ENCODE results near the gene PARVG.

Gene PARVG

DNA sequence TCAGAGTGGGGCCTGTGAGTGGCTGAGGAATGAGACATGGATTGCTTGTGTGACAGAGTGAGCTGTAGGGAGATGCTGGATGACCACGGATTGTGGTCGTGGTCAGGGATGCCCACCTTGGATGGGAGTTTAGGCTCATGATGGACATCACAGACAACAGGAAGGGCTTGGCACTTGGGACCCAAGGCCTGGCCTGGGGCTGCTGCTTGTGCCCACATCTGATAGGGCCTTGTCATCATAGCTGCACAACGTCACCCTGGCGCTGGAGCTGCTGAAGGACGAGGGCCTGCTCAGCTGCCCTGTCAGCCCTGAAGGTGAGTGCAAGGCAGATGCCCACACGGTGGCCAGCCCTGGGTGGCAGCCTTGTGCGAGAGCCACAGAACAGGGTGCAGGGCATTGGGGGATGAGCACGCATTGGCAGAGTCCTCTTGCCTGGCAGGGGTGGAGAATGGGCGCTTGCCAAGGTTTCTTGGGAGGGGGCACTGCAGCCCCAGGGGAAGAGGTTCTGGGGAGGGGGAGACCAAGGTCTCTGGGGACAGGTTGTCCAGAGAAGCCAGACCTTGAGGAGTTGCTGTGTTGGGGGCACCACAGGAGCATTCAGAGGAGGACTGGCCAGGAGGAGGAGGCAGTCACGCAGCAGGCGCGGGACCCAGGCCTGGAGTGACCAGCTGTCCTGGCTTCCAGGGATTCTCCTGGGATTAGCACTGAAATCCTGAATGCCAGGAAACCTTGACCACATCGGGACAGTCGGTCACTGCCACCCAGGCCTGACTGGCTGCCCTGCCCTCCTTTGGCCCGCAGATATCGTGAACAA lies 25.0 kb downstream of the PARVG start:
- Histone ChIP-seq H3K9ac (ENCODE audit: insufficient read length) (no peak overlapping the region), H3K27ac (no peak overlapping the region), H3K36me3 (ENCODE audit: insufficient read depth, low read length) (no peaks in the 10 kb centered on the region), H3K4me3 (no peak overlapping the region), H3K9me3 (ENCODE audit: low read depth, low read length) (0 out of 2 replicates have a peak, but pooled peaks cover 4% of the 10 kb centered on the region)
- no peak for DNase-seq (ENCODE audit: low read depth, low spot score)
- TF ChIP-seq EZH2 (IDR thresholded peaks at IDR 0.05) (no peak), POLR2AphosphoS5 (IDR thresholded peaks at IDR 0.05; ENCODE audit: borderline replicate concordance, low read depth, low read length) (no peak), FOXP2 (optimal IDR thresholded peaks at IDR 0.05; ENCODE audit: control extremely low read depth, extremely low read length, insufficient read depth) (no peak)

DNA sequence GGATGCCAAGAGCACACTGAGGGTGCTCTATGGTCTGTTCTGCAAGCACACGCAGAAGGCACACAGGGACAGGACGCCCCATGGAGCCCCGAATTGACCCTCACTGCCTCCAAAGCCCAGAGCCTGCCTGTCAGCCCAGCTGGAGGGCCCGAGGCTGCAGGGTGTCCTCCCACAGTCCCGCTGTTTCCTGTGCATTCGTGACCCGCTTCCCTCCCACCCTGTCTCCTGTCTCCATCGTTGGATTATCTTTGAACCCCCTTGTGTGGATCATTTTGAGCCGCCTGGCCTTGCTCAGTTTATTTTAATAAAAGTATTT lies 25.6 kb downstream of the PARVG start:
- Histone ChIP-seq H3K9me3 (ENCODE audit: low read depth, low read length) (0 out of 2 replicates have a peak, but pooled peaks cover 4% of the 10 kb centered on the region), H3K9ac (ENCODE audit: insufficient read length) (no peak overlapping the region), H3K27ac (no peak overlapping the region), H3K36me3 (ENCODE audit: insufficient read depth, low read length) (no peaks in the 10 kb centered on the region), H3K4me3 (no peak overlapping the region)
- TF ChIP-seq FOXP2 (optimal IDR thresholded peaks at IDR 0.05; ENCODE audit: control extremely low read depth, extremely low read length, insufficient read depth) (no peak), POLR2AphosphoS5 (IDR thresholded peaks at IDR 0.05; ENCODE audit: borderline replicate concordance, low read depth, low read length) (no peak), EZH2 (IDR thresholded peaks at IDR 0.05) (no peak)
- DNase-seq (ENCODE audit: low read depth, low spot score): no peak

DNA sequence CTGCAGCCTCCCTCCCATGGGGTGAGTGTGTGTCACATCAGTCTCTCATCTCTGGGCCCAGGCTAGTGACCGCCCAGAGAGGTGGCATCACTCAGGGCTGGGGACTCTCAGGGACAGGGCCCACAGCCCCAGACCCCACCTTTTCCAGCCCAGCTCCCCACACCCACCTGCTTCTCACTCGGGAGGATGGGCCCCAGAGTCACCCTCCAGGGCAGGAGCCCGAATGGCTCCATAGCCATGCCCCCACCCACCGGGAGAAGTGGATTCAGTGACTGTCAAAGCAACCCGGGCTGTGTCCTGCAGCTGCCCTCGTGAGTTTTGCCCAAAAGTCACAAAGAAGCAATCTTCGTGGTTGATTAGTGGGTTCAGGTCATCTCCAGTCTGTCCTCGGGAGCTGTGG lies 26.0 kb downstream of the PARVG start:
- no peak for DNase-seq (ENCODE audit: low read depth, low spot score)
- no peak overlapping the region for H3K4me3 ChIP-seq
- no peaks in the 10 kb centered on the region for H3K36me3 ChIP-seq (ENCODE audit: insufficient read depth, low read length)
- H3K27ac ChIP-seq: no peak overlapping the region
- H3K9me3 ChIP-seq (ENCODE audit: low read depth, low read length): 0 out of 2 replicates have a peak, but pooled peaks cover 4% of the 10 kb centered on the region
- no peak for TF ChIP-seq EZH2 (IDR thresholded peaks at IDR 0.05)
- H3K9ac ChIP-seq (ENCODE audit: insufficient read length): no peak overlapping the region

DNA sequence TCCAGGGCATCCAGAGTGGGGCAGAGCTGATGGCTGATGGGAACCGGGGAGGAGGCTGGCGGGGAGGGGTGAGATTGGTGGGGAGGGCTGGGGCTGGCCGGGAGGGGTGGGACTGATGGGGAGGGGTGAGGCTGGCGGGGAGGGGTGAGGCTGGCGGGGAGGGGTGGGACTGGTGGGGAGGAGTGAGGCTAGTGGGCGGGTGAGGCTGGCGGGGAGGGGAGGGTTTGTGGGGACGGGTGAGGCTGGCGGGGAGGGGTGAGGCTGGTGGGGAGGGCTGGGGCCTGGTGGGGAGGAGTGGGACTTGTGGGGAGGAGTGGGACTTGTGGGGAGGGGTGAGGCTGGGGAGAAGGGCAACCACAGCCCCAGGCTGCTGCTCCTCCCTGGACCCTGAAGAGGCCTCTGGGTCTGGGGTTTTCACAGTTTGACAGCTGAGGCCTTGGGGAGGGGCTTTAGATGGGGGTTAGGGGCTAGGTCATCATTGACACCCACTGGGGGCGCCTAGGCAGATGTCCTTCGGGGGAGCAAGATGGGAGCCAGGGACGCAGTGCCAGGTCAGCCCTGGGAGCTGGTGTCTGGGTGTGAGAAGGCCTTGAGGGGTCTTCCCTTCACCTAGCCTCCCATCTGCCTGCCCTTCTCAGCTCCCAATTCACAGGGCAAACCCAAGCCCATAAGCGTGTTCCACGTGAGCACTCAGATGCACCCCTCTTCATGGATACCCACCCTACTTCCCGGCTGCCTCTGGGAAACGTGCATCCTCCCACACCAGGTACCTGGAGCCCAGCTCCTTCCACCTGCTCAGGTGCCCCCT lies 26.7 kb downstream of the PARVG start:
- H3K9ac ChIP-seq (ENCODE audit: insufficient read length): no peak overlapping the region
- TF ChIP-seq POLR2AphosphoS5 (IDR thresholded peaks at IDR 0.05; ENCODE audit: borderline replicate concordance, low read depth, low read length) (no peak), FOXP2 (optimal IDR thresholded peaks at IDR 0.05; ENCODE audit: control extremely low read depth, extremely low read length, insufficient read depth) (no peak), EZH2 (IDR thresholded peaks at IDR 0.05) (no peak)
- no peaks in the 10 kb centered on the region for H3K36me3 ChIP-seq (ENCODE audit: insufficient read depth, low read length)
- 0 out of 2 replicates have a peak, but pooled peaks cover 4% of the 10 kb centered on the region for H3K9me3 ChIP-seq (ENCODE audit: low read depth, low read length)
- no peak for DNase-seq (ENCODE audit: low read depth, low spot score)
- H3K4me3 ChIP-seq: no peak overlapping the region
- H3K27ac ChIP-seq: no peak overlapping the region

DNA sequence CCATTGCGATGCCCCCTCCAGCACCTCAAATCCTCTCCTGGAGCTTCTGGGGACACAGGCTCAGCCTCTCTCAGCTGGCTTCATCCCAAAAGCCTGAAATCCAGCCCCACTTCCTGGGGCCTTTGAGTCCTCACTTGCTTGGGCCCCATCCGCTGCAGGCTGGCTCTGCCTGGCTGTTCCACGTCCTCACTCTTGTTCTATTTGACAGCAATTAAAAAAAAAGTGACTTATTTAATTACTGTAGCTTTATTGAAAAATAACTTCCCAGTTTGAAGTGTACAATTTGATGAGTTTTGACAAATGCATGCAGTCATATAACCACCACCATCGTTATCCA lies 27.2 kb downstream of the PARVG start:
- Histone ChIP-seq H3K27ac (no peak overlapping the region), H3K4me3 (no peak overlapping the region), H3K9ac (ENCODE audit: insufficient read length) (no peak overlapping the region), H3K36me3 (ENCODE audit: insufficient read depth, low read length) (no peaks in the 10 kb centered on the region), H3K9me3 (ENCODE audit: low read depth, low read length) (0 out of 2 replicates have a peak, but pooled peaks cover 4% of the 10 kb centered on the region)
- no peak for TF ChIP-seq POLR2AphosphoS5 (IDR thresholded peaks at IDR 0.05; ENCODE audit: borderline replicate concordance, low read depth, low read length)
- no peak for TF ChIP-seq FOXP2 (optimal IDR thresholded peaks at IDR 0.05; ENCODE audit: control extremely low read depth, extremely low read length, insufficient read depth)
- TF ChIP-seq EZH2 (IDR thresholded peaks at IDR 0.05): no peak
- no peak for DNase-seq (ENCODE audit: low read depth, low spot score)

DNA sequence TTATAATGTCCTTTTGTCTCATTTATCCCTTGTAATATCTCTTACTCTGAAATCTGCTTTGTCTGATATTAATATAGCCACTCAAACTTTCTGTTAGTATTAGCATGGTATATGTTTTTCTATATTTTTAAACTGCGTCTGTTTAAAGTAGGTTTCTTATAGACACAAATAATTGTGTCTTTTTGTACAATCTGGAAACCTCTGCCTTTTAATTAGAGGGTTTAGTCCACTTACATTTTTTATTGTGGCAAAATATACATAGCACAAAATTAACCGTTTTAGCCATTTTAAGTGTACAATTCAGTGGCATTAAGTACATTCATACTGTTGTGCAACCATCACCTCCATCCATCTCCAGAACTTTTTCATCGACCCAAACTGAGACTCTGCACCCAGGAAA lies 28.6 kb downstream of the PARVG start:
- TF ChIP-seq EZH2 (IDR thresholded peaks at IDR 0.05) (no peak), POLR2AphosphoS5 (IDR thresholded peaks at IDR 0.05; ENCODE audit: borderline replicate concordance, low read depth, low read length) (no peak), FOXP2 (optimal IDR thresholded peaks at IDR 0.05; ENCODE audit: control extremely low read depth, extremely low read length, insufficient read depth) (no peak)
- no peak overlapping the region for H3K9ac ChIP-seq (ENCODE audit: insufficient read length)
- no peak overlapping the region for H3K27ac ChIP-seq
- DNase-seq (ENCODE audit: low read depth, low spot score): no peak
- H3K36me3 ChIP-seq (ENCODE audit: insufficient read depth, low read length): no peaks in the 10 kb centered on the region
- no peak overlapping the region for H3K4me3 ChIP-seq
- 0 out of 2 replicates have a peak, but pooled peaks cover 4% of the 10 kb centered on the region for H3K9me3 ChIP-seq (ENCODE audit: low read depth, low read length)

DNA sequence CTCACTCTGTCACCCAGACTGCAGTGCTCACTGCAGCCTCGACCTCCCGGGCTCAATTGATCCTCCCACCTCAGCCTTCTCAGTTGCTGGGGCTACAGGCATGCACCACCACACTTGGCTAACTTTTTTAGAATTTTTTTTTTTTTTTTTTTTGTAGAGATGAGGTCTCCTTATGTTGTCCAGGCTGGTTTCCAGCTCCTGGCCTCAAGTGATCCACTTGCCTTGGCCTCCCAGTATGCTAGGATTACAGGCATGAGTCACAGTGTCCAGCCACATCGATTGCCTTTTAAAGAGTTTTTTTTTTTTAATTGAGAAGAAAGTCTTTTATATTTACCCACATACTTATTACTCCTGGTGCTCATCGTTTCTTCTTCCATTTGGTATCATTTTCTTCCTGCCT lies 30.0 kb downstream of the PARVG start:
- no peak overlapping the region for H3K9ac ChIP-seq (ENCODE audit: insufficient read length)
- H3K36me3 ChIP-seq (ENCODE audit: insufficient read depth, low read length): no peaks in the 10 kb centered on the region
- no peak for TF ChIP-seq POLR2AphosphoS5 (IDR thresholded peaks at IDR 0.05; ENCODE audit: borderline replicate concordance, low read depth, low read length)
- TF ChIP-seq FOXP2 (optimal IDR thresholded peaks at IDR 0.05; ENCODE audit: control extremely low read depth, extremely low read length, insufficient read depth): no peak
- TF ChIP-seq EZH2 (IDR thresholded peaks at IDR 0.05): no peak
- 0 out of 2 replicates have a peak, but pooled peaks cover 4% of the 10 kb centered on the region for H3K9me3 ChIP-seq (ENCODE audit: low read depth, low read length)
- H3K4me3 ChIP-seq: no peak overlapping the region
- no peak overlapping the region for H3K27ac ChIP-seq
- DNase-seq (ENCODE audit: low read depth, low spot score): no peak

DNA sequence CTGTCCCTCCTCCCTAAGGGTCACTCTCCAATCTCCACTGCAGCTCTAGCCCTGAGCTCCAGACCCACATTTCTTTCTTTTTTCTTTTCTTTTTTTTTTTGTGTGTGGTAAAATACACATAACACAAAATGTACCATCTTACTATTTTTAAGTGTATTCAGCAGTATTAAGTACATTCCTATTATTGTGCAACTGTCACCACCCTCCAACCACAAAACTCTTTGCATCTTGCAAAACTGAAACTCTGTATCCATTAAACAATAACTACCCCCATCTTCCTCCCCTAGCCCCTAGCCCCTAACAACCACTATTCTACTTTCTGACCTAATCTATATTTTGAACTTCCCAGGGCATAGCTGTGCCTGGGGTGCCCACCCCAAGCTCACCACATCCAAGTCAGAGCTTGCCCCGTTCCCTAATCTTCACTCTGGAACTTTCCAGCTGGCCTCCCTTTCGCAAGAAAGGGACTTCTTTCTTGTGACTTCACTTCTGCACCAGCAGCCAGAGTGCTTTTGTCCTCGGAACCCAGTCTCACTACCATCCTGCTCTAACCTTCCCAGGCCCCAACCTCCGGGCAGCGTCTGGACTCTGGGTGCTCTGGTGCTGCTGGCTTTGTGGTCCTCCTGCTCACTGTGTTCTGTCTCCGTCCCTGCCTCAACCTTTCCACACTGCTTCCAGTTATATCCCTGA lies 30.7 kb downstream of the PARVG start:
- H3K27ac ChIP-seq: no peak overlapping the region
- no peak for TF ChIP-seq POLR2AphosphoS5 (IDR thresholded peaks at IDR 0.05; ENCODE audit: borderline replicate concordance, low read depth, low read length)
- no peak for DNase-seq (ENCODE audit: low read depth, low spot score)
- no peaks in the 10 kb centered on the region for H3K36me3 ChIP-seq (ENCODE audit: insufficient read depth, low read length)
- H3K9ac ChIP-seq (ENCODE audit: insufficient read length): no peak overlapping the region
- H3K9me3 ChIP-seq (ENCODE audit: low read depth, low read length): 0 out of 2 replicates have a peak, but pooled peaks cover 4% of the 10 kb centered on the region
- no peak overlapping the region for H3K4me3 ChIP-seq

Data from SK-N-MC (cell line).